Liver (tissue), 9 donors: ENCODE data around the gene CYP3A5. TPM values are rescaled to one million over a fixed set of nuclear protein-coding genes. Genes with fewer than 3 reads are reported as not detected.
A peak's percentile ranks its signal among the peaks of the same experiment; 100 is the strongest.

ENCODE experiments used
- DNase-seq: peaks from one replicate; pipeline ENCODE4 v3.0.0-alpha.2; 2017; ENCODE audit warnings: low spot score
- H3K27ac ChIP-seq, 2 donors: one replicate each; pipeline ENCODE4 v1.7.0; 2013; ENCODE audit warnings: inconsistent platforms in 2 of 2, low read length in 2 of 2, control low read depth in 1 of 2, low read depth in 1 of 2, mild to moderate bottlenecking in 1 of 2
- H3K27me3 ChIP-seq, 4 donors: one replicate each; pipeline versions ENCODE4 v1.6.1 to v1.7.0; 2013; ENCODE audit warnings: low read length in 3 of 4, inconsistent platforms in 1 of 4, mild to moderate bottlenecking in 1 of 4, moderate library complexity in 1 of 4; ENCODE audit not compliant: control insufficient read depth in 4 of 4, insufficient read depth in 4 of 4
- H3K36me3 ChIP-seq, 4 donors: one replicate each; pipeline versions ENCODE4 v1.6.1 to v1.7.0; 2013; ENCODE audit warnings: low read length in 3 of 4, mild to moderate bottlenecking in 3 of 4, low read depth in 1 of 4, moderate library complexity in 1 of 4; ENCODE audit not compliant: control insufficient read depth in 4 of 4, insufficient read depth in 3 of 4
- H3K4me1 ChIP-seq, 4 donors: one replicate each; pipeline versions ENCODE4 v1.6.1 to v1.7.0; 2013; ENCODE audit warnings: low read length in 3 of 4, mild to moderate bottlenecking in 3 of 4, moderate library complexity in 1 of 4; ENCODE audit not compliant: control insufficient read depth in 4 of 4, insufficient read depth in 4 of 4
- H3K4me3 ChIP-seq, 3 donors: one replicate each; pipeline versions ENCODE4 v1.6.1 to v1.7.0; 2013; ENCODE audit warnings: low read length in 3 of 3, control low read depth in 1 of 3, low read depth in 1 of 3, mild to moderate bottlenecking in 1 of 3
- H3K9ac ChIP-seq, 2 donors: one replicate each; pipeline ENCODE4 v1.7.0; 2013; ENCODE audit warnings: low read length in 2 of 2, mild to moderate bottlenecking in 2 of 2, moderate library complexity in 2 of 2, control low read depth in 1 of 2, low read depth in 1 of 2
- H3K9me3 ChIP-seq, 4 donors: one replicate each; pipeline versions ENCODE4 v1.6.1 to v1.7.0; 2013; ENCODE audit warnings: low read length in 3 of 4; ENCODE audit not compliant: control insufficient read depth in 4 of 4
- ATF3 ChIP-seq: IDR thresholded peaks from 2 replicates; pipeline ENCODE4 v1.6.1; 2016; ENCODE audit warnings: antibody characterized with exemption
- CTCF ChIP-seq: fragments of 150-350 bp; IDR thresholded peaks from 2 replicates; pipeline ENCODE4 v1.5.1; 2017; ENCODE audit warnings: improper control_type of control experiment, low read depth, low read length; ENCODE audit not compliant: missing input control
- EGR1 ChIP-seq, 2 donors: IDR thresholded peaks; 2 replicates each; pipeline ENCODE4 v1.6.1; 2016 to 2018; ENCODE audit warnings: antibody characterized with exemption in 2 of 2, low read depth in 2 of 2
- FOXA1 ChIP-seq: IDR thresholded peaks from 2 replicates; pipeline ENCODE4 v1.6.1; 2016; ENCODE audit warnings: antibody characterized with exemption
- FOXA2 ChIP-seq: IDR thresholded peaks from 2 replicates; pipeline ENCODE4 v1.6.1; 2016; ENCODE audit warnings: antibody characterized with exemption
- GABPA ChIP-seq, 2 donors: IDR thresholded peaks in 1 of 2; conservative IDR thresholded peaks in 1 of 2; 2 replicates each; pipeline ENCODE4 v1.6.1; 2016; ENCODE audit warnings: antibody characterized with exemption in 2 of 2, mild to moderate bottlenecking in 1 of 2, moderate library complexity in 1 of 2
- HNF4A ChIP-seq, 2 donors: conservative IDR thresholded peaks; 2 replicates each; pipeline ENCODE4 v1.6.1; 2016; ENCODE audit warnings: antibody characterized with exemption in 2 of 2, mild to moderate bottlenecking in 2 of 2
- HNF4G ChIP-seq: IDR thresholded peaks from 2 replicates; pipeline ENCODE4 v1.6.1; 2016; ENCODE audit warnings: antibody characterized with exemption
- JUND ChIP-seq, 2 donors: IDR thresholded peaks; 2 replicates each; pipeline ENCODE4 v1.6.1; 2016; ENCODE audit warnings: antibody characterized with exemption in 2 of 2
- MAX ChIP-seq: IDR thresholded peaks from 2 replicates; pipeline ENCODE4 v1.6.1; 2016; ENCODE audit warnings: antibody characterized with exemption
- NR2F2 ChIP-seq: IDR thresholded peaks from 2 replicates; pipeline ENCODE4 v1.6.1; 2016; ENCODE audit warnings: antibody characterized with exemption
- RAD21 ChIP-seq, 2 donors: IDR thresholded peaks; 2 replicates each; pipeline ENCODE4 v1.6.1; 2016; ENCODE audit warnings: antibody characterized with exemption in 2 of 2, mild to moderate bottlenecking in 2 of 2
- RXRA ChIP-seq, 2 donors: IDR thresholded peaks; 2 replicates each; pipeline ENCODE4 v1.6.1; 2017 to 2018; ENCODE audit warnings: antibody characterized with exemption in 2 of 2, mild to moderate bottlenecking in 1 of 2
- SP1 ChIP-seq: IDR thresholded peaks from 2 replicates; pipeline ENCODE4 v1.6.1; 2018; ENCODE audit warnings: antibody characterized with exemption, mild to moderate bottlenecking
- TAF1 ChIP-seq: conservative IDR thresholded peaks from 2 replicates; pipeline ENCODE4 v1.6.1; 2016; ENCODE audit warnings: antibody characterized with exemption, mild to moderate bottlenecking
- YY1 ChIP-seq: IDR thresholded peaks from 2 replicates; pipeline ENCODE4 v1.6.1; 2016; ENCODE audit warnings: antibody characterized with exemption, mild to moderate bottlenecking
- ZBTB33 ChIP-seq: IDR thresholded peaks from 2 replicates; pipeline ENCODE4 v1.6.1; 2016; ENCODE audit warnings: antibody characterized with exemption
- WGBS: extraction: QIAGEN DNeasy Blood & Tissue Kit; methylation state at CpG from one replicate; pipeline ENCODE4 v1.1.7; 2013; 5-methylcytosine and 5-hydroxymethylcytosine counted together
- polyA plus RNA-seq, 2 donors: library from polyadenylated mRNA; stranded (reverse) in 1 of 2; unstranded in 1 of 2; fragments of 200-250 nt in 1 of 2; fragments of >200 nt in 1 of 2; fragmentation: Nextera tagmentation in 1 of 2; extraction: Ambion mirVana in 1 of 2; gene quantifications; one replicate each; pipeline versions ENCODE4 v1.2.1 to v1.2.3, GENCODE V29; 2013 to 2015
- total RNA-seq, 2 donors: library from RNA; depleted of rRNA; stranded (reverse); fragments of >200 nt; gene quantifications; one replicate each; pipeline ENCODE4 v1.2.3, GENCODE V29; 2014
- donor health status: healthy.
- donor health status: healthy.
- donor health status: healthy.
- donor health status: healthy.
- donor health status: healthy.

Gene CYP3A5
- total and polyA plus RNA-seq, 4 donors = 21.9 to 1,413 (median 717) TPM

- DNase-seq = no peak
- TF ChIP-seq NR2F2 = no peak
- TF ChIP-seq HNF4A (conservative IDR thresholded peaks at IDR 0.05) = peak in 1 of 2 donors; percentile 12
- peak in 1 of 2 donors; percentile 46 for TF ChIP-seq RXRA (IDR thresholded peaks at IDR 0.05)
- peak; percentile 13 for TF ChIP-seq CTCF
- peak in 1 of 2 donors; percentile 67 for TF ChIP-seq RAD21 (IDR thresholded peaks at IDR 0.05)
- WGBS = 59% methylated on average over 9 of the region's 9 CpGs
- Histone ChIP-seq H3K27me3 (no peaks in the 10 kb centered on the region), H3K4me1 (peaks cover 0 to 2% (median 0%) of the 10 kb centered on the region in 4 donors), H3K36me3 (peaks cover 7 to 48% (median 35%) of the 10 kb centered on the region in 4 donors), H3K27ac (no peak overlapping the region), H3K4me3 (no peak overlapping the region), H3K9me3 (no peaks in the 10 kb centered on the region), H3K9ac (no peak overlapping the region)
Measured at GRCh38 chr7:99631295-99632109, 48.3 kb downstream of the CYP3A5 start.

- no peaks in the 10 kb centered on the region for H3K27me3 ChIP-seq
- peaks cover 0 to 2% (median 0%) of the 10 kb centered on the region in 4 donors for H3K4me1 ChIP-seq
- H3K36me3 ChIP-seq = peaks cover 10 to 67% (median 54%) of the 10 kb centered on the region in 4 donors
- DNase-seq = no peak
- no peak overlapping the region for H3K27ac ChIP-seq
- H3K4me3 ChIP-seq = no peak overlapping the region
- H3K9ac ChIP-seq = no peak overlapping the region
- WGBS = 97% methylated on average over 20 of the region's 20 CpGs
- no peak for TF ChIP-seq FOXA1
- no peak for TF ChIP-seq NR2F2
- no peak for TF ChIP-seq GABPA (IDR thresholded peaks at IDR 0.05 in 1 of 2, conservative IDR thresholded peaks at IDR 0.05 in 1 of 2)
- TF ChIP-seq MAX = no peak
- TF ChIP-seq RXRA (IDR thresholded peaks at IDR 0.05) = no peak
- no peak for TF ChIP-seq JUND (IDR thresholded peaks at IDR 0.05)
- no peak for TF ChIP-seq ZBTB33
- TF ChIP-seq EGR1 (IDR thresholded peaks at IDR 0.05; ENCODE audit: low read depth in 2 of 2) = no peak
- TF ChIP-seq FOXA2 = no peak
- TF ChIP-seq HNF4A (conservative IDR thresholded peaks at IDR 0.05) = no peak
- no peak for TF ChIP-seq CTCF
- no peak for TF ChIP-seq HNF4G
- TF ChIP-seq TAF1 = no peak
- no peak for TF ChIP-seq SP1
- TF ChIP-seq ATF3 = no peak
- no peak for TF ChIP-seq YY1
- TF ChIP-seq RAD21 (IDR thresholded peaks at IDR 0.05) = no peak
- no peaks in the 10 kb centered on the region for H3K9me3 ChIP-seq
Measured at GRCh38 chr7:99629643-99630042, 50.2 kb downstream of the CYP3A5 start.
